Endothelial cell of umbilical vein (primary cell): ENCODE measurements around the gene ANGPTL3. TPM values are rescaled to one million over a fixed set of nuclear protein-coding genes. Genes with fewer than 3 reads are reported as not detected.

Source experiments
- BruUV-seq: library from RNA; stranded (reverse); fragments of 400-500 nt; replicated peaks from 2 replicates; lab custom pipeline; 2021; lab: Mats Ljungman, UMichigan
- CTCF ChIA-PET: fragments of 300-600, 350-600 bp; sonication (Branson Sonifier 250); formaldehyde crosslinking; loops from one replicate; lab custom pipeline; 2021; ENCODE audit warnings: antibody characterized with exemption, inconsistent platforms; lab: Charles Lee
- POLR2A ChIA-PET: fragments of 300-600, 350-600 bp; sonication (Branson Sonifier 250); formaldehyde crosslinking; loops from one replicate; lab custom pipeline; 2021; ENCODE audit warnings: antibody characterized with exemption, inconsistent platforms; lab: Charles Lee
- DNase-seq: peaks from one replicate; pipeline ENCODE4 v3.0.0-alpha.2; 2011; ENCODE audit warnings: low read depth, low spot score
- FAIRE-seq: peaks from 2 replicates; lab custom pipeline; 2011; peaks lifted over from hg19 to GRCh38; lab: Jason Lieb, UNC
- H2AFZ ChIP-seq: 2 replicates; pipeline ENCODE4 v1.6.0; 2012; ENCODE audit warnings: low read depth, low read length, control low read depth, inconsistent platforms
- H3K27ac ChIP-seq: 2 replicates; pipeline ENCODE4 v1.5.1; 2011; ENCODE audit warnings: low read depth, mild to moderate bottlenecking, control low read depth, low read length, moderate library complexity; ENCODE audit not compliant: insufficient read depth
- H3K27me3 ChIP-seq, 2 experiments: 2 replicates each; pipeline versions ENCODE4 v1.6.0 to v1.6.1; 2011; ENCODE audit warnings: low read length in 2 of 2, mixed read lengths in 1 of 2; ENCODE audit not compliant: control insufficient read depth in 2 of 2, insufficient read depth in 2 of 2
- H3K36me3 ChIP-seq, 2 experiments: 2 replicates in 1 of 2; 3 replicates in 1 of 2; pipeline ENCODE4 v1.5.1; 2011; ENCODE audit warnings: low read length in 2 of 2, mild to moderate bottlenecking in 1 of 2, moderate library complexity in 1 of 2; ENCODE audit not compliant: control insufficient read depth in 2 of 2, insufficient read depth in 2 of 2; ENCODE audit errors: extremely low read depth in 1 of 2
- H3K4me1 ChIP-seq: 3 replicates; pipeline ENCODE4 v1.5.1; 2011; ENCODE audit warnings: mild to moderate bottlenecking, low read length; ENCODE audit not compliant: control insufficient read depth, insufficient read depth; ENCODE audit errors: extremely low read depth
- H3K4me2 ChIP-seq: 2 replicates; pipeline ENCODE4 v1.6.1; 2011; ENCODE audit warnings: low read length, control low read depth, mixed read lengths; ENCODE audit not compliant: insufficient read depth
- H3K4me3 ChIP-seq, 3 experiments: fragments of 200-600 bp in 1 of 3; sonication (generic), shearing (Covaris generic) in 1 of 3; replicated peaks in 1 of 3; 2 replicates each; pipeline ENCODE4 v1.5.1; 2011 to 2016; ENCODE audit warnings: control low read depth in 3 of 3, low read length in 3 of 3, mild to moderate bottlenecking in 2 of 3, inconsistent platforms in 1 of 3, low read depth in 1 of 3, moderate library complexity in 1 of 3; ENCODE audit not compliant: insufficient read depth in 1 of 3
- H3K79me2 ChIP-seq: 2 replicates; pipeline ENCODE4 v1.6.0; 2012; ENCODE audit warnings: low read length, inconsistent platforms; ENCODE audit not compliant: control insufficient read depth, insufficient read depth
- H3K9ac ChIP-seq: replicated peaks from 2 replicates; pipeline ENCODE3; 2011; ENCODE audit warnings: low read length, control low read depth; ENCODE audit not compliant: insufficient read depth; ENCODE audit errors: extremely low read depth
- H3K9me1 ChIP-seq: replicated peaks from 3 replicates; pipeline ENCODE4 v1.6.0; 2011; ENCODE audit warnings: mild to moderate bottlenecking, low read length; ENCODE audit not compliant: control insufficient read depth, insufficient read depth; ENCODE audit errors: extremely low read depth
- H3K9me3 ChIP-seq: replicated peaks from 2 replicates; pipeline ENCODE4 v1.5.1; 2012; ENCODE audit warnings: low read length, inconsistent platforms; ENCODE audit not compliant: control insufficient read depth, insufficient read depth
- H4K20me1 ChIP-seq: replicated peaks from 2 replicates; pipeline ENCODE3; 2011; ENCODE audit warnings: mild to moderate bottlenecking, low read length; ENCODE audit not compliant: control insufficient read depth, insufficient read depth; ENCODE audit errors: extremely low read depth
- EZH2 ChIP-seq: IDR thresholded peaks from 2 replicates; pipeline ENCODE4 v1.6.1; 2012; ENCODE audit warnings: borderline replicate concordance, low read depth, mild to moderate bottlenecking, moderate library complexity, low read length, inconsistent platforms; ENCODE audit not compliant: severe bottlenecking
- FOS ChIP-seq: IDR thresholded peaks from 2 replicates; pipeline ENCODE4 v1.6.1; 2011; ENCODE audit warnings: mild to moderate bottlenecking, low read length, moderate library complexity, borderline replicate concordance; ENCODE audit not compliant: insufficient read depth
- GATA2 ChIP-seq: IDR thresholded peaks from 2 replicates; pipeline ENCODE4 v1.7.0; 2011; ENCODE audit warnings: low read depth, mild to moderate bottlenecking, moderate library complexity, mixed read lengths, low read length; ENCODE audit not compliant: insufficient read length, insufficient read depth
- JUN ChIP-seq: IDR thresholded peaks from 2 replicates; pipeline ENCODE4 v1.6.1; 2011; ENCODE audit warnings: borderline replicate concordance, low read depth; ENCODE audit not compliant: insufficient read length, insufficient read depth
- MYC ChIP-seq: IDR thresholded peaks from one replicate; pipeline ENCODE4 v1.6.1; 2011; ENCODE audit warnings: mild to moderate bottlenecking, low read depth, low read length
- POLR2A ChIP-seq: IDR thresholded peaks from 2 replicates; pipeline ENCODE4 v1.6.1; 2012; ENCODE audit warnings: low read depth, mild to moderate bottlenecking, control low read depth, low read length
- POLR2AphosphoS5 ChIP-seq: IDR thresholded peaks from 2 replicates; pipeline ENCODE4 v1.6.1; 2012; ENCODE audit warnings: low read depth, mild to moderate bottlenecking, control low read depth, low read length, moderate library complexity; ENCODE audit not compliant: insufficient read depth
- dilution Hi-C: fragments of 300-500 bp; cut with MboI; formaldehyde crosslinking; loops from one replicate; pipeline ENCODE4 v1.15.0; 2019; ENCODE audit warnings: low sequenced_read_pairs; ENCODE audit not compliant: extremely low pct_ligation_motif_present
- intact Hi-C: fragments of 100-400 bp; cut with micrococcal nuclease; formaldehyde crosslinking; loops from one replicate; pipeline ENCODE4 v1.10.0; 2022
- polyA plus RNA-seq, 4 experiments: library from polyadenylated mRNA; depleted of rRNA in 3 of 4; stranded (reverse) in 3 of 4; unstranded in 1 of 4; fragments of >200 nt; gene quantifications; 2 replicates each; pipeline versions ENCODE4 v1.2.1 to v1.2.3, GENCODE V29; 2011 to 2012; ENCODE audit warnings: missing spikeins in 1 of 4
- total RNA-seq: library from RNA; stranded (reverse); gene quantifications from 2 replicates; pipeline ENCODE4 v1.2.3, GENCODE V29; 2021
- TF ChIP-seq, protein P1 (sequence below), 2 donors: IDR thresholded peaks; 1 replicate in 1 of 2; 2 replicates in 1 of 2; pipeline ENCODE4 v1.5.1; 2011; ENCODE audit warnings: low read length in 2 of 2, mild to moderate bottlenecking in 2 of 2, moderate library complexity in 2 of 2, control low read depth in 1 of 2, inconsistent platforms in 1 of 2, low read depth in 1 of 2; ENCODE audit not compliant: insufficient read depth in 1 of 2; ENCODE audit errors: extremely low read depth in 1 of 2
- TF ChIP-seq, protein P2 (sequence below): IDR thresholded peaks from 2 replicates; pipeline ENCODE4 v1.6.1; 2011; ENCODE audit not compliant: insufficient read depth, insufficient read length

The ANGPTL3 gene
- total and polyA plus RNA-seq, 2 donors (not counting 3 experiments of a cell fraction or from before 2014, with no cell fraction given): not detected

DNA sequence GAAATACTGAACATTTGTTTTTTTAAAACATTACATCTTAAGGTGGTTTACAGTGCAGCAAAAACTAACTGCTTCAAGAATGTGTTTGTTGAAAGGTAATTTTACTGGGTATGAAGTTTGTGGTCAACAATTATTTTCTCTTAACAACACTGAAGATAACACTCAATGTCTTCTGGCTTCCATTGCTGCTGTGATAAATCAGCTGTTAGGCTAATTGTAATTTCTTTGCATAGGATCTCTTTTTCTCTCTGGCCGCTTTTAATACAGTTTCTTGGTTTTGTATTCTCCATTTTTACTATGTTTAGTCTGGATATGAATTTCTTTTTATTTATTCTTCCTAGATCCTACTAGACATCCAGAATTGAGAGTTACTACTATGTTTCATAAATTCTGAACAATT is 46.0 kb downstream of the ANGPTL3 start:
- H3K4me3 ChIP-seq: no peak overlapping the region
- H3K79me2 ChIP-seq: no peaks in the 10 kb centered on the region
- dilution Hi-C loops: no loop called here
- no peak for FAIRE-seq
- DNase-seq: no peak
- no peaks in the 10 kb centered on the region for H3K9me1 ChIP-seq
- TF ChIP-seq FOS (no peak), POLR2AphosphoS5 (no peak), JUN (no peak), POLR2A (no peak), EZH2 (no peak)
- TF ChIP-seq, protein P1, sequence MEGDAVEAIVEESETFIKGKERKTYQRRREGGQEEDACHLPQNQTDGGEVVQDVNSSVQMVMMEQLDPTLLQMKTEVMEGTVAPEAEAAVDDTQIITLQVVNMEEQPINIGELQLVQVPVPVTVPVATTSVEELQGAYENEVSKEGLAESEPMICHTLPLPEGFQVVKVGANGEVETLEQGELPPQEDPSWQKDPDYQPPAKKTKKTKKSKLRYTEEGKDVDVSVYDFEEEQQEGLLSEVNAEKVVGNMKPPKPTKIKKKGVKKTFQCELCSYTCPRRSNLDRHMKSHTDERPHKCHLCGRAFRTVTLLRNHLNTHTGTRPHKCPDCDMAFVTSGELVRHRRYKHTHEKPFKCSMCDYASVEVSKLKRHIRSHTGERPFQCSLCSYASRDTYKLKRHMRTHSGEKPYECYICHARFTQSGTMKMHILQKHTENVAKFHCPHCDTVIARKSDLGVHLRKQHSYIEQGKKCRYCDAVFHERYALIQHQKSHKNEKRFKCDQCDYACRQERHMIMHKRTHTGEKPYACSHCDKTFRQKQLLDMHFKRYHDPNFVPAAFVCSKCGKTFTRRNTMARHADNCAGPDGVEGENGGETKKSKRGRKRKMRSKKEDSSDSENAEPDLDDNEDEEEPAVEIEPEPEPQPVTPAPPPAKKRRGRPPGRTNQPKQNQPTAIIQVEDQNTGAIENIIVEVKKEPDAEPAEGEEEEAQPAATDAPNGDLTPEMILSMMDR (IDR thresholded peaks at IDR 0.05; ENCODE audit: extremely low read depth in 1 of 2, insufficient read depth in 1 of 2, low read depth in 1 of 2, low read length in 2 of 2): no peak
- H3K27me3 ChIP-seq: no peaks in the 10 kb centered on the region
- H4K20me1 ChIP-seq: no peaks in the 10 kb centered on the region
- H3K36me3 ChIP-seq: peaks cover 0 to 5% of the 10 kb centered on the region in 2 experiments
- BruUV-seq: no TSS peak
- H3K9me3 ChIP-seq: no peaks in the 10 kb centered on the region
- H3K4me1 ChIP-seq: no peaks in the 10 kb centered on the region
- H3K9ac ChIP-seq: no peak overlapping the region
- intact Hi-C loops: loop anchor here (5.0 kb wide), 1 partner anchor 34 kb away; no protein-coding TSS in a partner anchor
- no peak overlapping the region for H2AFZ ChIP-seq
- CTCF ChIA-PET: no interaction called here
- POLR2A ChIA-PET: no interaction called here
- H3K27ac ChIP-seq: no peak overlapping the region
- H3K4me2 ChIP-seq: no peak overlapping the region

DNA sequence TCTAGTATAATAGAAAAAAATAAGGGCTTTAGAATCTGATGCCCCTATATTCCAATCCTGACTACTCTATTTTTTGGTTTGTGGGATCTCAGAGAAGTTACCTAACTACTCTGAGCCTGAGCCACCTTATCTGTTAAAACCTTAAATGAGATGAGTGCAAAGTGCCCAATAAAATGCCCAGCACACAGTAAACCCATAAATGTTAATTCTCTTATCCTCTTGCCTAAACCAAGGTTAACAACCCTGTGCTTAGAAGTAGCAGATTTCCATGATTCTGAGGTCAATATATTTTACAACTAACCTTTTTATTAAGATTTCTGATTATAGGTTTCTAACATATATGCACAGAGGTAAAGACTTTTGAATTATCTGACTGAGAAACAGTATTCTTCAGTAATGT is 55.1 kb downstream of the ANGPTL3 start:
- Histone ChIP-seq H3K9ac (no peak overlapping the region), H3K36me3 (no peaks in the 10 kb centered on the region), H3K4me3 (no peak overlapping the region), H3K4me2 (no peak overlapping the region), H4K20me1 (no peaks in the 10 kb centered on the region), H3K4me1 (no peaks in the 10 kb centered on the region), H3K9me3 (no peaks in the 10 kb centered on the region), H3K27me3 (no peaks in the 10 kb centered on the region), H3K9me1 (no peaks in the 10 kb centered on the region), H3K79me2 (peaks cover 7% of the 10 kb centered on the region), H3K27ac (no peak overlapping the region), H2AFZ (no peak overlapping the region)
- POLR2A ChIA-PET: no interaction called here
- no peak for TF ChIP-seq EZH2
- TF ChIP-seq FOS: no peak
- no peak for TF ChIP-seq GATA2
- no peak for TF ChIP-seq POLR2AphosphoS5
- TF ChIP-seq, protein P1 (IDR thresholded peaks at IDR 0.05; ENCODE audit: extremely low read depth in 1 of 2, insufficient read depth in 1 of 2, low read depth in 1 of 2, low read length in 2 of 2): no peak
- TF ChIP-seq, protein P2, sequence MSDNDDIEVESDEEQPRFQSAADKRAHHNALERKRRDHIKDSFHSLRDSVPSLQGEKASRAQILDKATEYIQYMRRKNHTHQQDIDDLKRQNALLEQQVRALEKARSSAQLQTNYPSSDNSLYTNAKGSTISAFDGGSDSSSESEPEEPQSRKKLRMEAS: no peak
- TF ChIP-seq JUN: no peak
- TF ChIP-seq POLR2A: no peak
- no peak for TF ChIP-seq MYC
- intact Hi-C loops: no loop called here
- DNase-seq: no peak
- CTCF ChIA-PET: interaction anchor here (0.8 kb wide), 1 partner anchor 8 kb away, joined by 6 read pairs; no protein-coding TSS in a partner anchor
- dilution Hi-C loops: no loop called here
- no peak for FAIRE-seq
- BruUV-seq: no TSS peak
